Esophagus muscularis mucosa (tissue), 4 donors: Measurements from ENCODE around the gene TMEM255B. TPM values are rescaled to one million over a fixed set of nuclear protein-coding genes. Genes with fewer than 3 reads are reported as not detected.

ENCODE experiments used
- DNase-seq: peaks from one replicate; pipeline ENCODE4 v3.0.0-alpha.2; 2017; ENCODE audit errors: extremely low spot score
- H3K27ac ChIP-seq, 4 donors: fragments of 200-600 bp; sonication (generic); replicated peaks in 1 of 4; 1 replicate in 3 of 4; 2 replicates in 1 of 4; pipeline ENCODE4 v1.5.1; 2016 to 2019; ENCODE audit warnings: mild to moderate bottlenecking in 1 of 4
- H3K27me3 ChIP-seq, 4 donors: fragments of 200-600 bp; sonication (generic); one replicate each; pipeline versions ENCODE4 v1.5.1 to v1.6.0; 2016 to 2019
- H3K36me3 ChIP-seq, 4 donors: fragments of 200-600 bp; sonication (generic); one replicate each; pipeline ENCODE4 v1.5.1; 2016 to 2019
- H3K4me1 ChIP-seq, 4 donors: fragments of 200-600 bp; sonication (generic); one replicate each; pipeline ENCODE4 v1.5.1; 2016 to 2019
- H3K4me3 ChIP-seq, 4 donors: fragments of 200-600 bp; sonication (generic); 1 replicate in 2 of 4; 2 replicates in 2 of 4; pipeline ENCODE4 v1.5.1; 2016 to 2019; ENCODE audit warnings: mild to moderate bottlenecking in 4 of 4, moderate library complexity in 1 of 4
- H3K9me3 ChIP-seq, 4 donors: fragments of 200-600 bp; sonication (generic); 1 replicate in 3 of 4; 2 replicates in 1 of 4; pipeline ENCODE4 v1.5.1; 2016 to 2019
- EP300 ChIP-seq: sonication (generic); formaldehyde crosslinking; IDR thresholded peaks from one replicate; pipeline ENCODE4 v1.6.1; 2017; ENCODE audit warnings: antibody characterized with exemption
- POLR2A ChIP-seq: fragments of 450-650 bp; IDR thresholded peaks from one replicate; pipeline ENCODE4 v1.6.1; 2017; ENCODE audit warnings: antibody characterized with exemption, moderate library complexity, mild to moderate bottlenecking, low read depth
- POLR2AphosphoS5 ChIP-seq, 2 donors: sonication (generic); formaldehyde crosslinking; IDR thresholded peaks; one replicate each; pipeline ENCODE4 v1.6.1; 2017; ENCODE audit warnings: antibody characterized with exemption in 2 of 2
- WGBS: methylation state at CpG from one replicate; pipeline ENCODE4 v1.1.5; 2018; 5-methylcytosine and 5-hydroxymethylcytosine counted together
- intact Hi-C: fragments of 100-400 bp; cut with DNase I; formaldehyde crosslinking; loops from one replicate; pipeline ENCODE4 v1.15.1; 2023
- total RNA-seq, 4 donors: library from RNA; depleted of rRNA; stranded (reverse); fragments of >200 nt; gene quantifications; one replicate each; pipeline versions ENCODE4 v1.1.0 to v1.2.1, GENCODE V29; 2016
- TF ChIP-seq, protein P1 (sequence below), 3 experiments: fragments of 200-600 bp in 2 of 3; fragments of 450-650 bp in 1 of 3; sonication (generic) in 2 of 3; IDR thresholded peaks; one replicate each; pipeline ENCODE4 v1.5.1; 2017 to 2019; ENCODE audit warnings: antibody characterized with exemption in 3 of 3, mild to moderate bottlenecking in 2 of 3, moderate library complexity in 1 of 3

Gene TMEM255B
- total RNA-seq, 4 donors from 2014 or later = 4.1 to 12.3 (median 10.7) TPM

DNA sequence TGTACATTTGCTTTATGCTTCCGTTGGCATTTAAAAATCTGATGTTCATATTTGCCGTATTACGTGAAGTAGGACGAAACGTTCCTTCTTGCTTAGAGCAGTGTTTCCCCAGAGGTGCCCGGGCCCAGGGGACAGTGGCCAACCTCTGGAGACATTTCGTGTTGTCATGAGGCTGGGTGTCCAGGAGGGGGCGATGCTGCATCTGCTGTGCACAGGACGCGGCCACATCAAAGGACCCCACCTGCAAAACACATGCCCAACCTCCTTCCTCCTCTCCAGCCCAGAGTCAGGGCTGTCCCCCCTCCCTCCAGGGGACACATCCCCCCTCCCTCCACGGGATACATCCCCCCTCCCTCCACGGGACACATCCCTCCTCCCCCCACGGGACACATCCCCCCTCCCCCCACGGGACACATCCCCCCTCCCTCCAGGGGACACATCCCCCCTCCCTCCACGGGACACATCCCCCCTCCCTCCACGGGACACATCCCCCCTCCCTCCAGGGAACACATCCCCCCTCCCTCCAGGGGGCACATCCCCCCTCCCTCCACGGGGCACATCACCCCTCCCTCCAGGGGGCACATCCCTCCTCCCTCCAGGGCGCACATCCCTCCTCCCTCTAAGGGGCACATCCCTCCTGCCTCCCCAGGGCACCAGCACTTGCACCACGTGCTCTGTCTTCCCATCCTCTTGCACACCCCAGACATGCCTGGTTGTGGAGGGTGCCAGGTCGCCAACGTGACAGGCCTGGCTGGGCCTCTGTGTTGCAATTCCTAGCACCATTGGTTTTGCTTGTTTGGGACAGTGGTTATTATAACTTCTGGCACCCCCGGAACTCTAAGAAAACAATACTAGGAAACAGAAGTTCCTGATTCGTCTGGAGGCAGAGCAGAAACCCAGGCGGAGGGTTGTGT lies 58.2 kb downstream of the TMEM255B start:
- 20% methylated on average over 24 of the region's 24 CpGs for WGBS
- H3K36me3 ChIP-seq = peaks cover 2 to 18% (median 9%) of the 10 kb centered on the region in 4 donors
- peaks cover 65 to 83% (median 78%) of the 10 kb centered on the region in 4 donors for H3K4me1 ChIP-seq
- intact Hi-C loops = loop anchor here (1.0 to 5.0 kb wide), 3 partner anchors 88 to 410 kb away; no protein-coding TSS in a partner anchor
- TF ChIP-seq EP300 = no peak
- peak; percentile 82 to 90 for TF ChIP-seq POLR2AphosphoS5 (IDR thresholded peaks at IDR 0.05)
- TF ChIP-seq, protein P1, sequence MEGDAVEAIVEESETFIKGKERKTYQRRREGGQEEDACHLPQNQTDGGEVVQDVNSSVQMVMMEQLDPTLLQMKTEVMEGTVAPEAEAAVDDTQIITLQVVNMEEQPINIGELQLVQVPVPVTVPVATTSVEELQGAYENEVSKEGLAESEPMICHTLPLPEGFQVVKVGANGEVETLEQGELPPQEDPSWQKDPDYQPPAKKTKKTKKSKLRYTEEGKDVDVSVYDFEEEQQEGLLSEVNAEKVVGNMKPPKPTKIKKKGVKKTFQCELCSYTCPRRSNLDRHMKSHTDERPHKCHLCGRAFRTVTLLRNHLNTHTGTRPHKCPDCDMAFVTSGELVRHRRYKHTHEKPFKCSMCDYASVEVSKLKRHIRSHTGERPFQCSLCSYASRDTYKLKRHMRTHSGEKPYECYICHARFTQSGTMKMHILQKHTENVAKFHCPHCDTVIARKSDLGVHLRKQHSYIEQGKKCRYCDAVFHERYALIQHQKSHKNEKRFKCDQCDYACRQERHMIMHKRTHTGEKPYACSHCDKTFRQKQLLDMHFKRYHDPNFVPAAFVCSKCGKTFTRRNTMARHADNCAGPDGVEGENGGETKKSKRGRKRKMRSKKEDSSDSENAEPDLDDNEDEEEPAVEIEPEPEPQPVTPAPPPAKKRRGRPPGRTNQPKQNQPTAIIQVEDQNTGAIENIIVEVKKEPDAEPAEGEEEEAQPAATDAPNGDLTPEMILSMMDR (IDR thresholded peaks at IDR 0.05) = peak; percentile 86 to 91 (median 89)
- no peaks in the 10 kb centered on the region for H3K9me3 ChIP-seq
- no peak overlapping the region for H3K4me3 ChIP-seq
- H3K27ac ChIP-seq = peak overlapping the region; percentile 87 to 91 (median 88)
- peak; percentile 97 for DNase-seq
- no peaks in the 10 kb centered on the region for H3K27me3 ChIP-seq

DNA sequence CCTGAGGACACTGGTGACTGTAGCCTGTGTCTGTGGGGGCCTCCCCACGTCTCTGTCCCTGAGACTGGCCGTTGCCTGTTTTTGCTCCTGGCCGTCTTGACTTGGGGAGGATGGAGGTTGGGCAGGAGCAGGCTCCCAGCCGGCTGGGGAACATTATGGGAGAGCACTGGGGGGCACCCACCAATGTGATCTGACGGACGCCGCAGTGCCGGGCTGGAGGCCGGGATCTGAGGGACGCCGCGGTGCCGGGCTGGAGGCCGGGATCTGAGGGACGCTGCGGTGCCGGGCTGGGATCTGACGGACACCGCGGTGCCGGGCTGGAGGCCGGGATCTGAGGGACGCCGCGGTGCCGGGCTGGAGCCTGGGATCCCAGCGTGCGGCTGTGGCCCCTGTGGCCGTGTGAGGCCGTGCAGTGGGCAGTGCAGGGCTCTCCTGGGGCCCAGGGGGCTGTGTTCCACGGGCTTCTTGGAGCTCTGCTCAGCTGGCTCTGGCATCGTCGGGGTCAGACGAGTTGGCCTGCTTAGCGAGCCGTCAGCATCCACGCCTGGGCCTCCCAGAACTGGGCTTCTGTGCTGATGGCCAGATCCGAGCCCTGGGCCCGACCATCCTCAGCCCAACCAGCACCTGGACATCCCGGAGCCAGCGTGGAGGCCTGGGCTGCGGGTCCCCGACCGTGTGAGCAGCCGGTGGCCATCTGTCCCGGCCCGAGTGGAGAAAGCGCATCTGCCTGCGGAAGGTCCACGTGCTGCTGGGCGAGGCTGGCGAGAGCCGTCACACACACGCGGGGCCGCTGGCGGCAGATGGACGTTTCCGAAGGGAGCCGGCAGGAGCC lies 59.0 kb downstream of the TMEM255B start:
- Histone ChIP-seq H3K4me1 (peaks cover 71 to 91% (median 87%) of the 10 kb centered on the region in 4 donors), H3K27me3 (no peaks in the 10 kb centered on the region)

GRCh38 chr13:113818700-113819295 lies 59.8 kb downstream of the TMEM255B start:
- H3K4me1 ChIP-seq = peaks cover 67 to 94% (median 88%) of the 10 kb centered on the region in 4 donors
- 89% methylated on average over 22 of the region's 26 CpGs for WGBS
- intact Hi-C loops = loop anchor here (5.0 kb wide), 1 partner anchor 409 kb away; no protein-coding TSS in a partner anchor
- TF ChIP-seq, protein P1 (IDR thresholded peaks at IDR 0.05) = no peak
- H3K27me3 ChIP-seq = no peaks in the 10 kb centered on the region
- DNase-seq = no peak
- no peaks in the 10 kb centered on the region for H3K9me3 ChIP-seq
- H3K27ac ChIP-seq = peak overlapping the region; percentile 87 to 91 (median 88)
- peaks cover 14 to 34% (median 25%) of the 10 kb centered on the region in 4 donors for H3K36me3 ChIP-seq
- H3K4me3 ChIP-seq = no peak overlapping the region

More for the DNA sequence above, 59.0 kb downstream of the TMEM255B start:
- TF ChIP-seq POLR2AphosphoS5 (IDR thresholded peaks at IDR 0.05) = peak in 1 of 2 donors; percentile 37
- TF ChIP-seq, protein P1 (IDR thresholded peaks at IDR 0.05) = no peak
- Histone ChIP-seq H3K4me3 (no peak overlapping the region), H3K27ac (peak overlapping the region; percentile 87 to 91 (median 88)), H3K36me3 (peaks cover 7 to 27% (median 18%) of the 10 kb centered on the region in 4 donors), H3K9me3 (no peaks in the 10 kb centered on the region)
- intact Hi-C loops = loop anchor here (1.0 to 5.0 kb wide), 3 partner anchors 87 to 409 kb away; no protein-coding TSS in a partner anchor
- WGBS = 69% methylated on average over 18 of the region's 60 CpGs
- no peak for DNase-seq

DNA sequence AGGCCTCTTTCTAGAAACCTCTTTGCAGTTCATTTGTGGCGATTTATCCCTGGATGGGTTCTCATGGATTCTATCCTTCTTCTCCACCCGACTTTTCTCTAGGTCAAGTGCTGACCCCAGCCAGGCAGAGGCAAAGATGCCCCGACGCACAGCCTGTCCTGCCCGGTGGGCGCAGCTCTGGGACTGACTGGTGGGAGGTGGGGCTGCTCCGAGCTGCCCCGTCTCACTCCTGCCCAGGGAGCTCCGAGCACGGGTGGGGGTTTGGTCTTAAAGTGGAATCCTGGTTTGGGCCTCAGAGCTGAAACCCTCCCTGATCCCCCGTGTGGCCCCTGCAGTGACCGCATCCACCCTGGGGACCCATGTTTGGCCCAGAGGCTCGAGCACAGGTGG lies 60.3 kb downstream of the TMEM255B start:
- intact Hi-C loops = loop anchor here (5.0 kb wide), 1 partner anchor 408 kb away; no protein-coding TSS in a partner anchor
- H3K27ac ChIP-seq = peak overlapping the region; percentile 87 to 91 (median 88)
- 88% methylated on average over 6 of the region's 13 CpGs for WGBS

More for the DNA sequence above, 60.3 kb downstream of the TMEM255B start:
- H3K4me3 ChIP-seq = no peak overlapping the region
- DNase-seq = no peak
- peaks cover 15 to 39% (median 30%) of the 10 kb centered on the region in 4 donors for H3K36me3 ChIP-seq
- no peaks in the 10 kb centered on the region for H3K27me3 ChIP-seq
- H3K9me3 ChIP-seq = no peaks in the 10 kb centered on the region
- TF ChIP-seq POLR2A (no peak), POLR2AphosphoS5 (IDR thresholded peaks at IDR 0.05) (no peak), EP300 (no peak)
- TF ChIP-seq, protein P1 (IDR thresholded peaks at IDR 0.05) = no peak
- peaks cover 66 to 95% (median 86%) of the 10 kb centered on the region in 4 donors for H3K4me1 ChIP-seq
